Kidney (tissue), 14 donors: ENCODE data around the gene TMEM63B. TPM values are rescaled to one million over a fixed set of nuclear protein-coding genes. Genes with fewer than 3 reads are reported as not detected.
A peak's percentile ranks its signal among the peaks of the same experiment; 100 is the strongest.
"Not testable (repeated sequence)": the region's sequence is repeated elsewhere in the genome, so short reads cannot be mapped to it uniquely, and the experiment has no call there.

Source experiments
- DNase-seq, 5 donors: peaks; one replicate each; pipeline ENCODE4 v3.0.0-alpha.2; 2013 to 2020
- FAIRE-seq: peaks from 2 replicates; lab custom pipeline; 2012; peaks lifted over from hg19 to GRCh38; lab: Jason Lieb, UNC
- H3K27ac ChIP-seq, 2 donors: one replicate each; pipeline ENCODE4 v1.7.0; 2013; ENCODE audit warnings: low read depth in 2 of 2, low read length in 2 of 2, inconsistent platforms in 1 of 2
- H3K27me3 ChIP-seq: one replicate; pipeline ENCODE4 v1.7.1; 2013; ENCODE audit warnings: low read length, inconsistent platforms; ENCODE audit not compliant: control insufficient read depth, insufficient read depth
- H3K36me3 ChIP-seq, 3 donors: one replicate each; pipeline versions ENCODE4 v1.7.0 to v1.7.1; 2013; ENCODE audit warnings: low read length in 3 of 3, control low read depth in 1 of 3, inconsistent platforms in 1 of 3; ENCODE audit not compliant: insufficient read depth in 3 of 3, control insufficient read depth in 2 of 3
- H3K4me1 ChIP-seq, 3 donors: one replicate each; pipeline versions ENCODE4 v1.7.0 to v1.7.1; 2013; ENCODE audit warnings: low read length in 3 of 3, inconsistent platforms in 1 of 3, low read depth in 1 of 3; ENCODE audit not compliant: control insufficient read depth in 2 of 3, insufficient read depth in 2 of 3
- H3K4me3 ChIP-seq, 3 donors: one replicate each; pipeline versions ENCODE4 v1.7.0 to v1.8.1; 2013; ENCODE audit warnings: low read length in 3 of 3, control low read depth in 1 of 3, inconsistent platforms in 1 of 3
- H3K9ac ChIP-seq, 3 donors: one replicate each; pipeline versions ENCODE4 v1.7.0 to v1.7.1; 2013; ENCODE audit warnings: low read length in 3 of 3, control low read depth in 1 of 3, inconsistent platforms in 1 of 3
- H3K9me3 ChIP-seq, 3 donors: one replicate each; pipeline versions ENCODE4 v1.7.0 to v1.7.1; 2013; ENCODE audit warnings: low read length in 3 of 3, control low read depth in 1 of 3, inconsistent platforms in 1 of 3; ENCODE audit not compliant: control insufficient read depth in 2 of 3, insufficient read depth in 1 of 3
- intact Hi-C: fragments of 100-400 bp; cut with DNase I; formaldehyde crosslinking; loops from one replicate; pipeline ENCODE4 v1.11.1; 2022
- polyA plus RNA-seq: library from polyadenylated mRNA; stranded (reverse); fragments of 350-450 nt; fragmentation: Illumina TruSeq; extraction: RNeasy Lipid Tissue Mini Kit (QIAGEN cat#74804); gene quantifications from one replicate; pipeline ENCODE4 v1.2.3, GENCODE V29; 2014; ENCODE audit warnings: low read depth, low replicate concordance; ENCODE audit not compliant: insufficient read depth
- total RNA-seq: library from RNA; stranded (reverse); fragmentation: NEBNext Ultra II Directional; extraction: Animal tissue kit (Norgen Biotek cat#: 25700); gene quantifications from one replicate; pipeline ENCODE4 v1.2.1, GENCODE V29; 2021
- TF ChIP-seq, protein P1 (sequence below): IDR thresholded peaks from 3 replicates; pipeline ENCODE4 v1.5.1; 2012; ENCODE audit warnings: mild to moderate bottlenecking, moderate library complexity, borderline replicate concordance; ENCODE audit not compliant: insufficient read depth; ENCODE audit errors: extremely low read depth
- donor health status: control.
- donor health status: control.
- donor health status: control.
- donor health status: control.
- donor health status: control.
- donor health status: DM: yes; HTN: yes; CAD: no.
- donor health status: Normal renal cell carcinoma (clear cell type).

The TMEM63B gene
- total and polyA plus RNA-seq, 2 donors from 2014 or later, result 18.2 to 27.3 TPM

DNA sequence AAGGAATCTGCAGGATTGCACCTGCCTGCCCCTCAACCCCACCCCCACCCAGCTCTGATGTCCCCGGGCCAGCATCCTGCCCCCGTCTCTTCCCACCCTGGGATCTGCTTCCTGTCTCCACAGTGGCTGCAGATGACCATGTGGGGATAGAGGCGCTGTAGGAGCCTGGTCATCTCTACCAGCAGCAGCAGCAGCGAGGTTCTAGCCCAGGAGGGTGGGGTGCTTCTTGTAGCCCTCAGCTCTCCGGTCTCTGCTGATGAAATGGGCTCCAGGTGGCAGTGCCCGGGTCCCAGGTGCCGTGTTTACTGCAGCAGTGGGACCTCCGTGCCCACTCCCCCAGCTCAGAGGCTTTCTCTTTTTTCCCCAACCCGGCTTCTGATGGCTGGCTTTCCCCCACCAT is 56.4 kb downstream of the TMEM63B start:
- H3K27me3 ChIP-seq, result no peaks in the 10 kb centered on the region
- no peak overlapping the region for H3K27ac ChIP-seq
- intact Hi-C loops, result no loop called here
- no peak overlapping the region for H3K9ac ChIP-seq
- H3K4me3 ChIP-seq, result no peak overlapping the region
- H3K4me1 ChIP-seq, result no peaks in the 10 kb centered on the region
- no peak for DNase-seq
- no peaks in the 10 kb centered on the region for H3K9me3 ChIP-seq
- no peaks in the 10 kb centered on the region for H3K36me3 ChIP-seq
- TF ChIP-seq, protein P1, sequence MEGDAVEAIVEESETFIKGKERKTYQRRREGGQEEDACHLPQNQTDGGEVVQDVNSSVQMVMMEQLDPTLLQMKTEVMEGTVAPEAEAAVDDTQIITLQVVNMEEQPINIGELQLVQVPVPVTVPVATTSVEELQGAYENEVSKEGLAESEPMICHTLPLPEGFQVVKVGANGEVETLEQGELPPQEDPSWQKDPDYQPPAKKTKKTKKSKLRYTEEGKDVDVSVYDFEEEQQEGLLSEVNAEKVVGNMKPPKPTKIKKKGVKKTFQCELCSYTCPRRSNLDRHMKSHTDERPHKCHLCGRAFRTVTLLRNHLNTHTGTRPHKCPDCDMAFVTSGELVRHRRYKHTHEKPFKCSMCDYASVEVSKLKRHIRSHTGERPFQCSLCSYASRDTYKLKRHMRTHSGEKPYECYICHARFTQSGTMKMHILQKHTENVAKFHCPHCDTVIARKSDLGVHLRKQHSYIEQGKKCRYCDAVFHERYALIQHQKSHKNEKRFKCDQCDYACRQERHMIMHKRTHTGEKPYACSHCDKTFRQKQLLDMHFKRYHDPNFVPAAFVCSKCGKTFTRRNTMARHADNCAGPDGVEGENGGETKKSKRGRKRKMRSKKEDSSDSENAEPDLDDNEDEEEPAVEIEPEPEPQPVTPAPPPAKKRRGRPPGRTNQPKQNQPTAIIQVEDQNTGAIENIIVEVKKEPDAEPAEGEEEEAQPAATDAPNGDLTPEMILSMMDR, result no peak
- no peak for FAIRE-seq

GRCh38 chr6:44185356-44185755 is 58.0 kb downstream of the TMEM63B start:
- peak in 3 of 5 donors; percentile 3 to 42 (median 30) for DNase-seq
- H3K27me3 ChIP-seq, intact Hi-C loops, H3K9me3 ChIP-seq, H3K4me3 ChIP-seq, FAIRE-seq, H3K36me3 ChIP-seq, H3K9ac ChIP-seq, H3K27ac ChIP-seq, H3K4me1 ChIP-seq: not testable (repeated sequence)

- H3K27ac ChIP-seq, result no peak overlapping the region
- TF ChIP-seq, protein P1, result no peak
- no peak for FAIRE-seq
Observed at GRCh38 chr6:44185953-44186634, 58.7 kb downstream of the TMEM63B start.

DNA sequence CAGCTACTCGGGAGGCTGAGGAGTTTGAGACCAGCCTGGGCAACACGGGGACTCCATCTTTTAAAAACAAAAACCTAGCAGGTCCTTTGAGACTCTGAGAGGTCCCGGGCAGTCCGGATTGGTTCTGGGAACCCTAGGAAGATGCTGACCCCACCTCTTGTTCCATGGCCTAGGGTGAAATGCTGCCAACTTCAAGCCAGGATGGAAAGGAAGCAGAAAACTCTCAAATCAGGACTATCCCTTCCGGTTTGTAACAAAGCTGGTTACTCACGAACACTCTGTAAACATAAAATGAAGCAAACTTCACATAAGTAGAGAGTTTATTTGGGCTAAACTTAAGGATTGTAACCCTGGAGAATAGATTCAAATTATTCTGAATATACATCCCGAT is 59.3 kb downstream of the TMEM63B start:
- intact Hi-C loops, result no loop called here
- DNase-seq (no peak), FAIRE-seq (no peak)
- no peaks in the 10 kb centered on the region for H3K9me3 ChIP-seq
- H3K27me3 ChIP-seq, result no peaks in the 10 kb centered on the region
- no peak overlapping the region for H3K27ac ChIP-seq
- no peaks in the 10 kb centered on the region for H3K4me1 ChIP-seq
- no peak overlapping the region for H3K4me3 ChIP-seq
- TF ChIP-seq, protein P1, result no peak
- no peaks in the 10 kb centered on the region for H3K36me3 ChIP-seq
- H3K9ac ChIP-seq, result no peak overlapping the region

More at GRCh38 chr6:44185953-44186634, 58.7 kb downstream of the TMEM63B start:
- Histone ChIP-seq H3K36me3 (no peaks in the 10 kb centered on the region), H3K9ac (no peak overlapping the region), H3K9me3 (no peaks in the 10 kb centered on the region), H3K4me3 (no peak overlapping the region), H3K4me1 (no peaks in the 10 kb centered on the region), H3K27me3 (no peaks in the 10 kb centered on the region)
- DNase-seq, result peak in 2 of 5 donors; percentile 27 to 36
- intact Hi-C loops, result no loop called here
